ENCODE measurements around the gene OST4.

Gene OST4

DNA sequence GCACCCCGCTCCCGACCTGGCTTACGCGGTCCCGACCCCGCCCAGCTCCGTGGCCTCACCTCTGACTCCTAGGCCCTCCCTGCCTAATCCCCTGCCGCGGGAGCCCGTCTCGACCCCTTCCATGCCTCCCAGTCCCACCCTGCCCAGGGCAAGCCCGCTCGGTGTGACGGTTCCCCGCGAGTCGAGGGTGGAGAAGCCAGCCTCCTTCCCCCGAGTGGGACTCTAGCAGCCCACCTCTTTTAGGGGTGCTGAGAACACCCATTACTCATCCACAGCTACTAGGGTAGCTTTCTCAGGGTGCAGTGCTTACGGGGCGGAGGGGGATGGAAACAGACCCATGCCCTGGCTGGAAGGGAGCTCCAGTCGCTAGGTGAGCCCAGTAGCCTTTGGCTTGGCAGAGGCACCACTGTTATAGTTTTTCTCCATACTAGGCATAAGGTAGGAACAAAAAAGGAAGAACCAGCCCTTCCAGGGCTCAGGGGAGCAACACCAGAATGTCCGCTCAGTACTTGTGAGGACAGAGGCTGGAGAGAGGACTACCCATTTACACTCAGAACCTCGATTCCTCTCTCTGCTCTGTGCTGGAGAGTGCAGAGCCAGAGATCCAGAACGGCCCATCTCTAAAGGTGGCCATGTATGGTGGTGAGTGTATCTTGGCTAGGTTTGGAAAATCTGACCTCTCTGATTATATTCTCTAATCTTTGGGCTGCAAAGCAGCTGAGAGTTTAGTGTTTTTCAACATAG lies 19.4 kb downstream of the OST4 start:
- Histone ChIP-seq H4K20me1 (ENCODE audit: low read depth, low read length) (no peaks in the 10 kb centered on the region), H2AFZ (ENCODE audit: low read depth, low read length, severe bottlenecking) (peak overlapping the region; percentile 76), H3K9me3 (ENCODE audit: insufficient read depth, low read length) (no peaks in the 10 kb centered on the region), H3K4me2 (ENCODE audit: low read depth, low read length, poor library complexity, severe bottlenecking) (peak overlapping the region; percentile 84), H3K27me3 (ENCODE audit: low read length) (no peaks in the 10 kb centered on the region), H3K9me2 (replicated peaks; ENCODE audit: insufficient read depth, low read length) (no peaks in the 10 kb centered on the region), H3F3A (ENCODE audit: insufficient read depth) (peaks cover 10% of the 10 kb centered on the region), H3K27ac (ENCODE audit: low read depth, low read length) (no peak overlapping the region), H3K9ac (ENCODE audit: low read length) (peak overlapping the region; percentile 69), H3K4me3 (ENCODE audit: insufficient read depth, low read length, poor library complexity, severe bottlenecking) (peak overlapping the region; percentile 76), H3K36me3 (ENCODE audit: low read length) (no peaks in the 10 kb centered on the region), H3K79me2 (ENCODE audit: insufficient read depth, low read length) (no peaks in the 10 kb centered on the region)
- no peak for TF ChIP-seq EZH2phosphoT487 (conservative IDR thresholded peaks at IDR 0.05; ENCODE audit: low read length)
- TF ChIP-seq, protein P1, sequence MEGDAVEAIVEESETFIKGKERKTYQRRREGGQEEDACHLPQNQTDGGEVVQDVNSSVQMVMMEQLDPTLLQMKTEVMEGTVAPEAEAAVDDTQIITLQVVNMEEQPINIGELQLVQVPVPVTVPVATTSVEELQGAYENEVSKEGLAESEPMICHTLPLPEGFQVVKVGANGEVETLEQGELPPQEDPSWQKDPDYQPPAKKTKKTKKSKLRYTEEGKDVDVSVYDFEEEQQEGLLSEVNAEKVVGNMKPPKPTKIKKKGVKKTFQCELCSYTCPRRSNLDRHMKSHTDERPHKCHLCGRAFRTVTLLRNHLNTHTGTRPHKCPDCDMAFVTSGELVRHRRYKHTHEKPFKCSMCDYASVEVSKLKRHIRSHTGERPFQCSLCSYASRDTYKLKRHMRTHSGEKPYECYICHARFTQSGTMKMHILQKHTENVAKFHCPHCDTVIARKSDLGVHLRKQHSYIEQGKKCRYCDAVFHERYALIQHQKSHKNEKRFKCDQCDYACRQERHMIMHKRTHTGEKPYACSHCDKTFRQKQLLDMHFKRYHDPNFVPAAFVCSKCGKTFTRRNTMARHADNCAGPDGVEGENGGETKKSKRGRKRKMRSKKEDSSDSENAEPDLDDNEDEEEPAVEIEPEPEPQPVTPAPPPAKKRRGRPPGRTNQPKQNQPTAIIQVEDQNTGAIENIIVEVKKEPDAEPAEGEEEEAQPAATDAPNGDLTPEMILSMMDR (IDR thresholded peaks at IDR 0.05; ENCODE audit: insufficient read depth, low read length, poor library complexity, severe bottlenecking): no peak

GRCh38 chr2:27050996-27051901 lies 20.2 kb downstream of the OST4 start, which contains the start of gene AGBL5:
Gene AGBL5, plus strand, starts transcription at chr2:27051668. Its CDS starts 1,291 bp downstream, at chr2:27052959.
- Histone ChIP-seq H3K9ac (ENCODE audit: low read length) (peak within 1 kb of the TSS; percentile 69), H3K79me2 (ENCODE audit: insufficient read depth, low read length) (no peaks in the 10 kb centered on the region), H3K27ac (ENCODE audit: low read depth, low read length) (peak within 1 kb of the TSS; percentile 73), H3K4me3 (ENCODE audit: insufficient read depth, low read length, poor library complexity, severe bottlenecking) (peak within 1 kb of the TSS; percentile 76), H4K20me1 (ENCODE audit: low read depth, low read length) (no peaks in the 10 kb centered on the region), H3K4me2 (ENCODE audit: low read depth, low read length, poor library complexity, severe bottlenecking) (peak within 1 kb of the TSS; percentile 84), H3K9me3 (ENCODE audit: insufficient read depth, low read length) (no peaks in the 10 kb centered on the region), H3K36me3 (ENCODE audit: low read length) (no peaks in the 10 kb centered on the region), H3F3A (ENCODE audit: insufficient read depth) (peaks cover 11% of the 10 kb centered on the region), H3K9me2 (replicated peaks; ENCODE audit: insufficient read depth, low read length) (no peaks in the 10 kb centered on the region), H3K27me3 (ENCODE audit: low read length) (no peaks in the 10 kb centered on the region), H2AFZ (ENCODE audit: low read depth, low read length, severe bottlenecking) (peak within 1 kb of the TSS; percentile 76)
- TF ChIP-seq, protein P1 (IDR thresholded peaks at IDR 0.05; ENCODE audit: insufficient read depth, low read length, poor library complexity, severe bottlenecking): no peak
- no peak for TF ChIP-seq EZH2phosphoT487 (conservative IDR thresholded peaks at IDR 0.05; ENCODE audit: low read length)

DNA sequence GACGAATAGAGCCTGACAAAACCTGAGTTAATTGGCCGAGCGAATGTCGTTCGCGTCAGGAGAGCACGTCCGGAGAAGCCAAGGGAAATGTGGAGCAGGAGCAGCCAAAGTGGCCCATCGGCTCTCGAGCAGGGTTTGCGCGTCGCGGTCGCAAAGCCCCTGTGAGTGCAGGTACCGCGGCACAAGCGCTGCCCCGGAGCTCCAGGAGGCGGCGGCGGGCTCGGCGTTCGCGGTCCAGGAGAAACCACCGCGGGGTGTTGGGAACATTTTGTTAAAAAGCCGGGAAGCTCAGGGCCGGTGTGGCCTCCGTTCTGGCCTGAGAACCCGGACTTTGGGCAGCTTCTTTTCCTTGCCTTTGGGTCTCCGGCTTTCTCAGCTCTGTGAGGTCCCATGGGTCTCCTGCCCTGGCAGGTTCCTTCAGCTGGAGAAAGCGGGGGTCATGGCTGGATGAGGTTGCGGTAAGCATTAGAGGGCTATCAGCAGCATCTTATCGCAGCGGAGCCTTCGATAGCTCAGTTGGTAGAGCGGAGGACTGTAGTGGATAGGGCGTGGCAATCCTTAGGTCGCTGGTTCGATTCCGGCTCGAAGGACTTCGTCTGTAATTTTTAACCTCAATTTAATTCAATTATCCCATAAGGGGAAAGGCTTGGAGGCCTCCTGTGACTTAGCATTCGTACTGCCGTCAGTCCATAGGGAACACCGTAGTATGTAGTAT lies 21.0 kb downstream of the OST4 start:
- peak overlapping the region; percentile 84 for H3K4me2 ChIP-seq (ENCODE audit: low read depth, low read length, poor library complexity, severe bottlenecking)
- no peaks in the 10 kb centered on the region for H3K9me3 ChIP-seq (ENCODE audit: insufficient read depth, low read length)
- no peaks in the 10 kb centered on the region for H4K20me1 ChIP-seq (ENCODE audit: low read depth, low read length)
- H3K27ac ChIP-seq (ENCODE audit: low read depth, low read length): peak overlapping the region; percentile 73
- no peaks in the 10 kb centered on the region for H3K27me3 ChIP-seq (ENCODE audit: low read length)
- H3K9ac ChIP-seq (ENCODE audit: low read length): peak overlapping the region; percentile 69
- no peaks in the 10 kb centered on the region for H3K36me3 ChIP-seq (ENCODE audit: low read length)
- H3K79me2 ChIP-seq (ENCODE audit: insufficient read depth, low read length): no peaks in the 10 kb centered on the region
- peaks cover 11% of the 10 kb centered on the region for H3F3A ChIP-seq (ENCODE audit: insufficient read depth)
- peak overlapping the region; percentile 48 for H3K4me3 ChIP-seq (ENCODE audit: insufficient read depth, low read length, poor library complexity, severe bottlenecking)
- no peak for TF ChIP-seq EZH2phosphoT487 (conservative IDR thresholded peaks at IDR 0.05; ENCODE audit: low read length)
- TF ChIP-seq, protein P1 (IDR thresholded peaks at IDR 0.05; ENCODE audit: insufficient read depth, low read length, poor library complexity, severe bottlenecking): no peak
- H3K9me2 ChIP-seq (replicated peaks; ENCODE audit: insufficient read depth, low read length): no peaks in the 10 kb centered on the region
- peak overlapping the region; percentile 76 for H2AFZ ChIP-seq (ENCODE audit: low read depth, low read length, severe bottlenecking)
